Measurements from ENCODE around the gene CCDC24.

DNA sequence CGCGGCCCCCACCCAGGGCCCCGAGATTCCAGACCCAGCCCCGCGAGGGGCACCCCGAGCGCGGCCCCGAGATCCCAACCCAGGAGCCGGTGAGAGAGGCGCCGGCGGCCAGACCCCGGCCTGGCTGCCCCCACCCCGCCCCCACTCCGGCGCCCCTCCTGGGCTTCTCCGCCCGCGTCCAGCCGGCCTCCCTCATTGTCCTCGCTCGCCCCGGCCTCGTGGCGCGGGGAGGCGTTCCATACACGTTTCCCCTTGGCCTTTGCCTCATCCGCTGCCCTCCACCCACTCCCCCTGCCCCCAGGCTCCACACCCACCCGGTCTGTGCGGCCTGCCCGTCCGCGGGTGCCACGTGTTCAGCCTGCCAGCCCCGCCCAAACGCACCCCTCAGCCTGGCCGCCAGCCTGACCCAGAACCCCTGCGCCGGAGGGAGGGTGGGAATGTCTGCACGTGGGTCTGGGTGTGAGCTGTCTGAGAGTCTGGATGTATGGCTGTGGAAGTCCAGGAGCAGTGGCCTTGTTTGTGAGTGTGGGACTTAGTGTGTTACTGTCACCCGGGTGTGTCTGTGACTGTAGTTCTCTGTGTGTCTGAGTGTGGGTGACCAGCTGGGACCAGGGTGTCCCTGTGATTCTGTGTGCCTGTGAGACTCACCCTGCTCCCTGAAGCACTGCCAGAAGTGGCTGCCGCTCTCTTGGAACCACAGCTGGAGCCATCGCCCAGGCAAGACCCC lies 11.7 kb upstream of the CCDC24 start:
- TF ChIP-seq POLR2A (IDR thresholded peaks at IDR 0.05; ENCODE audit: low read length), result no peak
- no peak for TF ChIP-seq GATA1 (IDR thresholded peaks at IDR 0.05; ENCODE audit: low read depth, low read length)
